Fibroblast of lung (primary cell): ENCODE data around the gene EEIG1. TPM values are rescaled to one million over a fixed set of nuclear protein-coding genes. Genes with fewer than 3 reads are reported as not detected.

ENCODE experiments used
- DNase-seq, 2 donors: peaks; one replicate each; pipeline versions ENCODE4 v3.0.0 to v3.0.0-alpha.2; 2010; ENCODE audit warnings: low read depth in 2 of 2
- H2AFZ ChIP-seq: 2 replicates; pipeline ENCODE4 v1.5.1; 2012; ENCODE audit warnings: low read length, control low read depth, inconsistent platforms
- H3K27ac ChIP-seq: 2 replicates; pipeline ENCODE4 v1.5.1; 2011; ENCODE audit warnings: low read length, control low read depth; ENCODE audit not compliant: insufficient read depth
- H3K27me3 ChIP-seq: 2 replicates; pipeline ENCODE4 v1.5.1; 2011; ENCODE audit warnings: mild to moderate bottlenecking, low read length; ENCODE audit not compliant: control insufficient read depth, insufficient read depth
- H3K36me3 ChIP-seq: 2 replicates; pipeline ENCODE4 v1.5.1; 2011; ENCODE audit warnings: low read length; ENCODE audit not compliant: control insufficient read depth, insufficient read depth
- H3K4me1 ChIP-seq: 2 replicates; pipeline ENCODE4 v1.5.1; 2011; ENCODE audit warnings: low read length; ENCODE audit not compliant: control insufficient read depth, insufficient read depth; ENCODE audit errors: extremely low read depth
- H3K4me2 ChIP-seq: 2 replicates; pipeline ENCODE4 v1.5.1; 2011; ENCODE audit warnings: low read length, control low read depth; ENCODE audit not compliant: insufficient read depth; ENCODE audit errors: extremely low read depth
- H3K4me3 ChIP-seq, 4 experiments: fragments of 200-600 bp in 1 of 4; sonication (generic) in 1 of 4; replicated peaks in 1 of 4; 2 replicates each; pipeline ENCODE4 v1.5.1; 2011 to 2016; ENCODE audit warnings: low read length in 4 of 4, low read depth in 3 of 4, mild to moderate bottlenecking in 3 of 4, control low read depth in 2 of 4, inconsistent platforms in 1 of 4, mixed read lengths in 1 of 4; ENCODE audit not compliant: insufficient read depth in 1 of 4; ENCODE audit errors: control extremely low read depth in 1 of 4
- H3K79me2 ChIP-seq: 2 replicates; pipeline ENCODE4 v1.5.1; 2012; ENCODE audit warnings: mild to moderate bottlenecking, low read length, inconsistent platforms; ENCODE audit not compliant: control insufficient read depth, insufficient read depth
- H3K9ac ChIP-seq: 2 replicates; pipeline ENCODE4 v1.5.1; 2011; ENCODE audit warnings: mild to moderate bottlenecking, low read length, control low read depth; ENCODE audit not compliant: insufficient read depth
- H3K9me3 ChIP-seq: 2 replicates; pipeline ENCODE4 v1.5.1; 2012; ENCODE audit warnings: low read depth, low read length; ENCODE audit not compliant: control insufficient read depth, insufficient read depth
- H4K20me1 ChIP-seq: 2 replicates; pipeline ENCODE4 v1.5.1; 2011; ENCODE audit warnings: low read length; ENCODE audit not compliant: control insufficient read depth, insufficient read depth; ENCODE audit errors: extremely low read depth
- EZH2 ChIP-seq: IDR thresholded peaks from 2 replicates; pipeline ENCODE4 v1.5.1; 2012; ENCODE audit warnings: low read length, control low read depth, mild to moderate bottlenecking; ENCODE audit errors: missing control alignments
- polyA plus RNA-seq, 2 donors: library from polyadenylated mRNA; depleted of rRNA in 1 of 2; stranded (reverse) in 1 of 2; unstranded in 1 of 2; fragments of >200 nt; gene quantifications; 2 replicates each; pipeline ENCODE4 v1.2.1, GENCODE V29; 2011 to 2012; ENCODE audit warnings: missing spikeins in 1 of 2
- total RNA-seq: library from RNA; depleted of rRNA; stranded (reverse); fragments of >200 nt; gene quantifications from 2 replicates; pipeline ENCODE4 v1.2.1, GENCODE V29; 2014
- TF ChIP-seq, protein P1 (sequence below), 2 donors: IDR thresholded peaks in 1 of 2; conservative IDR thresholded peaks in 1 of 2; 1 replicate in 1 of 2; 2 replicates in 1 of 2; pipeline ENCODE4 v1.5.1; 2011 to 2012; ENCODE audit warnings: low read length in 2 of 2, control low read depth in 1 of 2, inconsistent platforms in 1 of 2, low read depth in 1 of 2, mild to moderate bottlenecking in 1 of 2

The EEIG1 gene
- total and polyA plus RNA-seq, 2 donors (not counting 1 experiment from before 2014, with no cell fraction given) = 12.8 to 13.2 TPM

DNA sequence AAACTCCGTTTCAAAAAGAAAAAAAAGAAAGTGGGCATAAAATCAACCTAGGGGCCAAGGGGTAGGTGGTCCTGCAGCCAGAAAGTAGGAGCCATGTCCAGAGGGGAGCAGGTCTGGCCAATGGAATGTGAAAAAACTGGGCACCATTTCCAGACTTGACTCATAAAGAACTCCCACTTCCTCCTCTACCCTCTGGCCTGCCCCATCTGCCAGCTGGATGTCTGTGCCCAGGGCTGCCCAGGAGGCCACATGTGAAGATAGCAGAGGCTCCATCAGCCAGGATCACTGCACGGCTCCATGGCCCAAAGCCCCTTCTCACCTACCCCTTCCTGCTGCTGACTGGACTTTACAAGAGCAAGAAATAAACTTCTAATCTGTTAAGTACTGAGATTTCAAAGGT, 42.1 kb upstream of the EEIG1 start:
- TF ChIP-seq, protein P1, sequence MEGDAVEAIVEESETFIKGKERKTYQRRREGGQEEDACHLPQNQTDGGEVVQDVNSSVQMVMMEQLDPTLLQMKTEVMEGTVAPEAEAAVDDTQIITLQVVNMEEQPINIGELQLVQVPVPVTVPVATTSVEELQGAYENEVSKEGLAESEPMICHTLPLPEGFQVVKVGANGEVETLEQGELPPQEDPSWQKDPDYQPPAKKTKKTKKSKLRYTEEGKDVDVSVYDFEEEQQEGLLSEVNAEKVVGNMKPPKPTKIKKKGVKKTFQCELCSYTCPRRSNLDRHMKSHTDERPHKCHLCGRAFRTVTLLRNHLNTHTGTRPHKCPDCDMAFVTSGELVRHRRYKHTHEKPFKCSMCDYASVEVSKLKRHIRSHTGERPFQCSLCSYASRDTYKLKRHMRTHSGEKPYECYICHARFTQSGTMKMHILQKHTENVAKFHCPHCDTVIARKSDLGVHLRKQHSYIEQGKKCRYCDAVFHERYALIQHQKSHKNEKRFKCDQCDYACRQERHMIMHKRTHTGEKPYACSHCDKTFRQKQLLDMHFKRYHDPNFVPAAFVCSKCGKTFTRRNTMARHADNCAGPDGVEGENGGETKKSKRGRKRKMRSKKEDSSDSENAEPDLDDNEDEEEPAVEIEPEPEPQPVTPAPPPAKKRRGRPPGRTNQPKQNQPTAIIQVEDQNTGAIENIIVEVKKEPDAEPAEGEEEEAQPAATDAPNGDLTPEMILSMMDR (conservative IDR thresholded peaks at IDR 0.05 in 1 of 2, IDR thresholded peaks at IDR 0.05 in 1 of 2; ENCODE audit: low read depth in 1 of 2, low read length in 2 of 2) = no peak
- no peak for TF ChIP-seq EZH2
- no peak overlapping the region for H3K27ac ChIP-seq
- DNase-seq = peak in 1 of 2 donors; percentile 25

DNA sequence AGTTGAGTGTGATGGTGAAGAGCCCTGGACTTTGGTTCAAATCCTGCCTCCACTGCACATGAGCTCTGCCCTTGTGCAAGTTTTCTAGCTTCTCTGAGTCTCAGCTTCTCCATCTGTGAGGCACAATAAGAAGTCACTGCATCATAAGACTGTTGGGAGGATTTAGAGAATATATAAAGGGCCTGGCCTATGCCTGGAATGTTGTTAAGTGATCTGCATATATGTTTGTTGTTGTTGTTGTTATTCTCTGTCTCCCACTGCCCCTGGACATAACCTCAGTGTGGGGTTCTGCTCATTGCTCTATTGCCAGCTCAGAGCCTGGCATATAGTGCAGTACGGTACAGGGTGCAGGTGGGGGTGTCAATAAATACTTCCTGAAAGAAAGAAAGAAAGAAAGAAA, 40.3 kb upstream of the EEIG1 start:
- Histone ChIP-seq H3K9ac (no peak overlapping the region), H3K4me2 (no peak overlapping the region)

More for the DNA sequence above, 42.1 kb upstream of the EEIG1 start:
- H3K9ac ChIP-seq = no peak overlapping the region
- H3K27me3 ChIP-seq = no peaks in the 10 kb centered on the region
- H3K36me3 ChIP-seq = no peaks in the 10 kb centered on the region
- H3K4me1 ChIP-seq = no peaks in the 10 kb centered on the region
- no peak overlapping the region for H2AFZ ChIP-seq
- H3K4me2 ChIP-seq = no peak overlapping the region
- H4K20me1 ChIP-seq = no peaks in the 10 kb centered on the region
- no peaks in the 10 kb centered on the region for H3K79me2 ChIP-seq
- no peak overlapping the region for H3K4me3 ChIP-seq
- H3K9me3 ChIP-seq = no peaks in the 10 kb centered on the region

DNA sequence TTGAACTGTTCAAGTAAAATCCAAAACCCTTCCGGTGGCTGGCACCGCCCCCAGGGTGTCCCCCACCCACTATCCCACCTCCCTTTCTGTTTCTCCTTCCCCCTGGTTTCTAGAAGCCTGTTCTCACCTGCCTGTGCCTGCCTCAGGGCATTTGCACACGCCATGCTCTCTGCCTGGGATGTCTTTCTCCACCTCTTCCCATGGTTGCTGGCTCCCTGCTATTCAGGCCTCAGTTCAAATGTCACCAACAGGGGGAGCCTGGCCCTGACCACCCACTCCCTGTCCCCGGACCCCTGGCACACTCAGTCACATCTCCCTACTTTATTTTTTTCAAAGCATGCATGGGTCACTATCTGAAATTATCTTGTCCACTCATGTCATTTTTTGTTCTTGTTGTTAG, 39.9 kb upstream of the EEIG1 start:
- Histone ChIP-seq H3K36me3 (no peaks in the 10 kb centered on the region), H3K9me3 (no peaks in the 10 kb centered on the region), H2AFZ (no peak overlapping the region), H3K27me3 (no peaks in the 10 kb centered on the region), H3K4me3 (no peak overlapping the region), H3K4me1 (no peaks in the 10 kb centered on the region), H3K79me2 (no peaks in the 10 kb centered on the region), H3K4me2 (no peak overlapping the region), H4K20me1 (no peaks in the 10 kb centered on the region), H3K9ac (no peak overlapping the region), H3K27ac (no peak overlapping the region)
- no peak for DNase-seq
- TF ChIP-seq, protein P1 (conservative IDR thresholded peaks at IDR 0.05 in 1 of 2, IDR thresholded peaks at IDR 0.05 in 1 of 2; ENCODE audit: low read depth in 1 of 2, low read length in 2 of 2) = peak in 1 of 2 donors; percentile 17
- no peak for TF ChIP-seq EZH2

More for the DNA sequence above, 40.3 kb upstream of the EEIG1 start:
- no peak overlapping the region for H2AFZ ChIP-seq
- TF ChIP-seq, protein P1 (conservative IDR thresholded peaks at IDR 0.05 in 1 of 2, IDR thresholded peaks at IDR 0.05 in 1 of 2; ENCODE audit: low read depth in 1 of 2, low read length in 2 of 2) = no peak
- TF ChIP-seq EZH2 = no peak
- no peaks in the 10 kb centered on the region for H4K20me1 ChIP-seq
- H3K36me3 ChIP-seq = no peaks in the 10 kb centered on the region
- H3K27me3 ChIP-seq = no peaks in the 10 kb centered on the region
- H3K79me2 ChIP-seq = no peaks in the 10 kb centered on the region
- H3K9me3 ChIP-seq = no peaks in the 10 kb centered on the region
- DNase-seq = no peak
- no peak overlapping the region for H3K4me3 ChIP-seq
- no peak overlapping the region for H3K27ac ChIP-seq
- no peaks in the 10 kb centered on the region for H3K4me1 ChIP-seq
